ENCODE data around the gene MIEF1. TPM values are rescaled to one million over a fixed set of nuclear protein-coding genes. Genes with fewer than 3 reads are reported as not detected.

Gene MIEF1
- total RNA-seq, 4 donors from 2014 or later: 11.4 to 25.4 (median 12.9) TPM

DNA sequence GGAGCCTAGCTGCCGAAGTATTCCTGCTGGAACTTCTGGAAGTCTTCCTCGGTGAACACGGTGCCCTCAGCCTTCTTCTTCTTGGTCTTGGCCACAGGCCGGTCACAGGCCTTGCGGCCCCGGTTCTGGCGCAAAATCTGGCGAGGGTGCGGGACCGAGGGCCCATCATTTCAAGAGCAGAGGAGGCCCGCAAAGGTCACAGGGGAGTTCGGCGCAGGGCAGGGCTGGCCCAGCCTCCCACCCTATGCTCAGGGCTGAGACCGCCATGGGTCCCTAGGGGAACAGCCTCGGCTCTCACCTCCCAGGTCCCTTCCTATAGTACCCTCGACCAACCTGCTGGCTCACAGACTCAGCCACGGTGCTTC lies 27.4 kb downstream of the MIEF1 start:
- Histone ChIP-seq H3K4me3 (peak overlapping the region; percentile 3 to 26 (median 16)), H3K4me1 (peaks cover 59 to 63% of the 10 kb centered on the region in 2 donors), H3K27me3 (no peaks in the 10 kb centered on the region), H3K27ac (peak overlapping the region; percentile 17 to 95 (median 79)), H3K36me3 (peaks cover 0 to 5% of the 10 kb centered on the region in 2 donors), H3K9me3 (no peaks in the 10 kb centered on the region)
- ATAC-seq (no peak), DNase-seq (no peak)
- TF ChIP-seq, protein P1, sequence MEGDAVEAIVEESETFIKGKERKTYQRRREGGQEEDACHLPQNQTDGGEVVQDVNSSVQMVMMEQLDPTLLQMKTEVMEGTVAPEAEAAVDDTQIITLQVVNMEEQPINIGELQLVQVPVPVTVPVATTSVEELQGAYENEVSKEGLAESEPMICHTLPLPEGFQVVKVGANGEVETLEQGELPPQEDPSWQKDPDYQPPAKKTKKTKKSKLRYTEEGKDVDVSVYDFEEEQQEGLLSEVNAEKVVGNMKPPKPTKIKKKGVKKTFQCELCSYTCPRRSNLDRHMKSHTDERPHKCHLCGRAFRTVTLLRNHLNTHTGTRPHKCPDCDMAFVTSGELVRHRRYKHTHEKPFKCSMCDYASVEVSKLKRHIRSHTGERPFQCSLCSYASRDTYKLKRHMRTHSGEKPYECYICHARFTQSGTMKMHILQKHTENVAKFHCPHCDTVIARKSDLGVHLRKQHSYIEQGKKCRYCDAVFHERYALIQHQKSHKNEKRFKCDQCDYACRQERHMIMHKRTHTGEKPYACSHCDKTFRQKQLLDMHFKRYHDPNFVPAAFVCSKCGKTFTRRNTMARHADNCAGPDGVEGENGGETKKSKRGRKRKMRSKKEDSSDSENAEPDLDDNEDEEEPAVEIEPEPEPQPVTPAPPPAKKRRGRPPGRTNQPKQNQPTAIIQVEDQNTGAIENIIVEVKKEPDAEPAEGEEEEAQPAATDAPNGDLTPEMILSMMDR (IDR thresholded peaks at IDR 0.05 in 4 of 5, conservative IDR thresholded peaks at IDR 0.05 in 1 of 5): peak in 1 of 5 experiments; percentile 8
- no peak for TF ChIP-seq POLR2A (IDR thresholded peaks at IDR 0.05)
- in situ Hi-C loops (cut with MboI; ENCODE audit: low sequenced_read_pairs in 4 of 4): loop anchor here in 3 of 4 donors (25.0 kb wide), 3 partner anchors 508 to 833 kb away; partner anchors contain the start of genes ADSL (in 2 of the 3) and SGSM3 (in 1 of the 3)
- intact Hi-C loops (cut with DNase I; ENCODE audit: low total_unique reads): loop anchor here (1.0 to 10.0 kb wide), 9 partner anchors 36 to 1925 kb away; partner anchors contain the start of genes GGA1, MRTFA and SUN2

DNA sequence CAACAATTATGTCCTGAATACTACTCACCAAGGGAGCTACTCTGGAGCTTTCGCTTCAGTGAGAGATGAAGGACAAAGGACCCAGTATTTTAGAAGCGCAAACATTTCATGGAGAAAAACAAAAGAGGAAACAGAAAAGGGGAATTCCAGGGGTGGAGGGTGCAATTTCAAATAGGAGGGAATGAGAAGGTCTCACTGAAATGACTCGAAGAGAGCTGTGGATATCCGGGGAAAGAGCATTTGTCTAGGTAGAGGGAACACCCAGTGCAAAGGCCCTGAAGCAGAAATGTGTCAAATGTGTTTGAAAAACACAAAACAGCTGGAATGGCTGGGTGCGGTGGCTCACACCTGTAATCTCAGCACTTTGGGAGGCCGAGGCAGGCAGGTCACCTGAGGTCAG lies 28.0 kb downstream of the MIEF1 start:
- DNase-seq (no peak), ATAC-seq (no peak)
- H3K36me3 ChIP-seq: peaks cover 0 to 5% of the 10 kb centered on the region in 2 donors
- H3K27me3 ChIP-seq: no peaks in the 10 kb centered on the region
- intact Hi-C loops (cut with DNase I; ENCODE audit: low total_unique reads) (loop anchor here (5.0 kb wide), 3 partner anchors 378 to 817 kb away; partner anchors contain the start of genes ADSL and CBX7), in situ Hi-C loops (cut with MboI; ENCODE audit: low sequenced_read_pairs in 4 of 4) (loop anchor here in 3 of 4 donors (10.0 to 25.0 kb wide), 5 partner anchors 125 to 832 kb away; partner anchors contain the start of genes ADSL (in 2 of the 3) and SGSM3 (in 1 of the 3))
- TF ChIP-seq POLR2A (IDR thresholded peaks at IDR 0.05): no peak
- TF ChIP-seq, protein P1 (IDR thresholded peaks at IDR 0.05 in 4 of 5, conservative IDR thresholded peaks at IDR 0.05 in 1 of 5): no peak
- H3K4me3 ChIP-seq: no peak overlapping the region
- no peaks in the 10 kb centered on the region for H3K9me3 ChIP-seq
- peaks cover 53 to 59% of the 10 kb centered on the region in 2 donors for H3K4me1 ChIP-seq
- peak overlapping the region in 3 of 4 donors; percentile 92 to 95 (median 94) for H3K27ac ChIP-seq

DNA sequence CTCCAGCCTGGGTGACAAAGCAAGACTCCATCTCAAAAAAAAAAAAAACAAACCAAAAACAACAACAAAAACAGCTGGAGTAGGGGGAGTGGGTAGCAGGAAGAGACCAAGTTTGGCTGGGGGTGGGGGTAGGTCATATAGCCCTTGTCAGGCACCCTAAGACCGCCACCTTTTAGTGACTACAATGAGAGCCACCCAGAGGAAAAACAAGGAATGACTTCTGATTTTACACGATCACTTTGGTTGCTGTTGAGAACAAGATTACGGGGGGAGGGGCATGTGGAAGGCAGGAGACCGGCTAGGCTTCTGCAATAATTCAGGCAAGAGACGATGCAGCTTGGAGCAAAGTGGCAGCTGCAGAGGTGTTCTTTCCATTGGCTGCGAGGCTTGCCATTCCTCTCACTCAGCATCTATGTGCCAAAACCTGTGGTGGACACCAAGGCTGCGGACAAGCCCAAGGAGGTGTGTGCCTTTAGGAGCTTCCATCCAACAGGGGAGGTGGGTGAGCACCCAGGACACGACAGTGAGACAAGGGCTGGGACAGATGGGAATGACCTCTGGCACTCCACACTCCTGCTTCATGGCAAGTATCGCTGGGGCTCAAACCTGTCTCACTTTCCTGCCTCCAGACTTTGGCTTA lies 28.7 kb downstream of the MIEF1 start:
- peaks cover 49 to 53% of the 10 kb centered on the region in 2 donors for H3K4me1 ChIP-seq
- no peaks in the 10 kb centered on the region for H3K9me3 ChIP-seq
- H3K36me3 ChIP-seq: peaks cover 0 to 5% of the 10 kb centered on the region in 2 donors
- ATAC-seq (no peak), DNase-seq (no peak)
- in situ Hi-C loops (cut with MboI; ENCODE audit: low sequenced_read_pairs in 4 of 4): loop anchor here in 3 of 4 donors (10.0 to 25.0 kb wide), 5 partner anchors 126 to 831 kb away; partner anchors contain the start of genes ADSL (in 2 of the 3) and SGSM3 (in 1 of the 3)
- H3K27me3 ChIP-seq: no peaks in the 10 kb centered on the region
- no peak for TF ChIP-seq POLR2A (IDR thresholded peaks at IDR 0.05)
- TF ChIP-seq, protein P1 (IDR thresholded peaks at IDR 0.05 in 4 of 5, conservative IDR thresholded peaks at IDR 0.05 in 1 of 5): peak in 1 of 5 experiments; percentile 16
- intact Hi-C loops (cut with DNase I; ENCODE audit: low total_unique reads): loop anchor here (5.0 kb wide), 3 partner anchors 379 to 816 kb away; partner anchors contain the start of genes ADSL and CBX7
- peak overlapping the region; percentile 92 to 98 (median 94) for H3K27ac ChIP-seq
- H3K4me3 ChIP-seq: peak overlapping the region in 1 of 4 donors; percentile 81

DNA sequence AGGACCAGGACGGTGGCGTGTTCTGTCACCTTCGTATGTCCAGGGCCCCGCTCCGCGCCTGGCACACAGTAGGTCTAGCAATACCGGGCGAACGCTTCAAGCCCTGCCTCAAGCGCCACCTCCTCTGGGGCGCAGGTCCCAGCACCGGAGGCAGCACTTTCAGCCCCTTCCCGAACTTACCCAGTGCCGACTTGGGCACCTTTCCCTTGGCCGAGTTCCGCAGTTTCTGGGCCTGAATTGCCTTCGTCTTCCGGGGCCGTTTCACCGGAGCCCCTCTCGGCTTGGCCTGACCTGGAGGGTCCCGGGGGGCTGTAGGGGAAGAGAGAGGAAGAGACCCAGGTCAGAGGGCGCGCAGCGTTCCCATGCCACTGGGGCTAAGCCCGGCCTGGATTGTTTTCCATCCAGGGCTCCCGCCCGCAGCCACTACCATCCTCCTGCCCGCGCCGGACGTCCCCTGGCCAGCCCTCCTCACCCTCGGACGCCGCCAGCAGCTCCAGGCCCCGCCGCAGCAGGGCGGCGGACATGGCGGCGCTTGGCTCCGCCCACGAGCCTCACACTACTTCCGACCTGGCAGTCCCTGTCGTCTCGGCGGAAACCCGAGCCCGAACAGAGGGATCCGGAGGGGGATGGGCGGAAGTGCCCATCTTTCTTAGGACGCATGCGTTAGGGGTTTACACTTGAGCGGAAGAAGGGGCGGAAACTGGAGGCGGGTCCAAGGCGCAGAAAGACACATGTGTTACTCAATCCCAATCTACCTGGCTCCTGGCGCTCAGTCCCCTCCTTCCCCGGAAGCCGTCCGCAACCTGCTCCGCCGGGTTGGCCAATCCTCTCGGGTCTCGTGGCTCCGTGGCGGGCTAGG lies 30.4 kb downstream of the MIEF1 start, which contains the start of gene RPS19BP1:
Gene RPS19BP1, minus strand, starts transcription at position 534 of the 859 bp plus-strand sequence. Its CDS starts 10 bp downstream, at position 524.
- Histone ChIP-seq H3K4me3 (peak within 1 kb of the TSS; percentile 81 to 98 (median 86)), H3K36me3 (peaks cover 0 to 5% of the 10 kb centered on the region in 2 donors), H3K4me1 (peaks cover 45 to 48% of the 10 kb centered on the region in 2 donors), H3K9me3 (no peaks in the 10 kb centered on the region), H3K27ac (peak within 1 kb of the TSS; percentile 92 to 98 (median 94)), H3K27me3 (no peaks in the 10 kb centered on the region)
- peak; percentile 99 to 100 for DNase-seq
- peak; percentile 93 to 97 for ATAC-seq
- intact Hi-C loops (cut with DNase I; ENCODE audit: low total_unique reads): loop anchor here (1.0 to 5.0 kb wide), 7 partner anchors 12 to 815 kb away; partner anchors contain the start of genes ADSL, ATF4, CBX7 and MIEF1
- in situ Hi-C loops (cut with MboI; ENCODE audit: low sequenced_read_pairs in 4 of 4): loop anchor here in 3 of 4 donors (10.0 to 25.0 kb wide), 5 partner anchors 128 to 830 kb away; partner anchors contain the start of genes ADSL (in 2 of the 3) and SGSM3 (in 1 of the 3)
- TF ChIP-seq POLR2A (IDR thresholded peaks at IDR 0.05): peak; percentile 87 to 94
- TF ChIP-seq, protein P1 (IDR thresholded peaks at IDR 0.05 in 4 of 5, conservative IDR thresholded peaks at IDR 0.05 in 1 of 5): peak in 1 of 5 experiments; percentile 15

All from gastrocnemius medialis (tissue), 4 donors.